GM12878 (cell line): ENCODE data around the gene LRWD1. TPM values are rescaled to one million over a fixed set of nuclear protein-coding genes. Genes with fewer than 3 reads are reported as not detected.

ENCODE experiments used
- ATF7 ChIP-seq: fragments of 450-650 bp; IDR thresholded peaks from 2 replicates; pipeline ENCODE4 v1.6.1; 2016; ENCODE audit warnings: low read depth, mild to moderate bottlenecking
- BRCA1 ChIP-seq: IDR thresholded peaks from 2 replicates; pipeline ENCODE4 v1.6.1; 2011; ENCODE audit warnings: low read depth, low read length, improper control_type of control experiment
- E2F4 ChIP-seq: IDR thresholded peaks from 2 replicates; pipeline ENCODE4 v1.6.1; 2012; ENCODE audit warnings: low read depth, low read length, improper control_type of control experiment
- ETV6 ChIP-seq, 2 experiments: fragments of 450-650 bp in 1 of 2; IDR thresholded peaks in 1 of 2; conservative IDR thresholded peaks in 1 of 2; 2 replicates each; pipeline ENCODE4 v1.6.1; 2014; ENCODE audit warnings: antibody characterized with exemption in 1 of 2, borderline replicate concordance in 1 of 2, low read depth in 1 of 2, mild to moderate bottlenecking in 1 of 2, moderate library complexity in 1 of 2
- FOXK2 ChIP-seq: fragments of 450-650 bp; IDR thresholded peaks from 2 replicates; pipeline ENCODE4 v1.6.1; 2017; ENCODE audit warnings: mild to moderate bottlenecking, moderate library complexity
- LARP7 ChIP-seq: fragments of 450-650 bp; IDR thresholded peaks from 2 replicates; pipeline ENCODE4 v1.6.1; 2017; ENCODE audit warnings: mild to moderate bottlenecking
- PML ChIP-seq: IDR thresholded peaks from 2 replicates; pipeline ENCODE4 v1.6.1; 2012; ENCODE audit warnings: low read length, inconsistent platforms
- POLR2AphosphoS5 ChIP-seq: IDR thresholded peaks from 2 replicates; pipeline ENCODE4 v1.6.1; 2011; ENCODE audit warnings: mild to moderate bottlenecking, low read length, inconsistent platforms
- PRDM15 ChIP-seq: fragments of 450-650 bp; formaldehyde crosslinking; IDR thresholded peaks from 2 replicates; pipeline ENCODE4 v1.4.0; 2020; ENCODE audit warnings: mild to moderate bottlenecking, moderate library complexity
- SMAD1 ChIP-seq: fragments of 450-650 bp; IDR thresholded peaks from 2 replicates; pipeline ENCODE4 v1.6.1; 2018; ENCODE audit warnings: mild to moderate bottlenecking, low read depth; ENCODE audit not compliant: partially characterized antibody
- YY1 ChIP-seq: IDR thresholded peaks from 2 replicates; pipeline ENCODE4 v1.6.1; 2011; ENCODE audit warnings: low read depth, mild to moderate bottlenecking, low read length
- ZNF384 ChIP-seq: IDR thresholded peaks from 2 replicates; pipeline ENCODE4 v1.6.1; 2012; ENCODE audit warnings: low read depth, mild to moderate bottlenecking, low read length, improper control_type of control experiment, borderline replicate concordance
- polyA plus RNA-seq, 11 experiments: library from polyadenylated mRNA; depleted of rRNA in 4 of 11; unstranded in 6 of 11; stranded (reverse) in 5 of 11; fragments of >200 nt; fragmentation: Nextera tagmentation in 4 of 11; fragmentation: Illumina TruSeq in 1 of 11; extraction: Ambion mirVana in 4 of 11; extraction: Trizol in 1 of 11; gene quantifications; 1 replicate in 1 of 11; 2 replicates in 10 of 11; pipeline versions ENCODE4 v1.2.1 to v1.2.3, GENCODE V29; 2011 to 2016; ENCODE audit warnings: inconsistent platforms in 2 of 11, missing spikeins in 2 of 11, low read depth in 1 of 11
- total RNA-seq, 4 experiments: library from RNA; depleted of rRNA in 3 of 4; stranded (reverse); fragments of >200 nt in 3 of 4; fragmentation: Illumina TruSeq in 1 of 4; extraction: Trizol in 1 of 4; gene quantifications; 2 replicates each; pipeline versions ENCODE4 v1.2.1 to v1.2.3, GENCODE V29; 2013 to 2021

Gene LRWD1
- total and polyA plus RNA-seq, 10 of the 15 experiments (the other 5 are each of a cell fraction or from before 2014, with no cell fraction given), result 0.40 to 64.4 (median 26.1) TPM

- TF ChIP-seq PRDM15 (CRISPR knock-in tag) (peak; percentile 66; the same call in 1 of the 2 replicates), POLR2AphosphoS5 (peak; percentile 89), BRCA1 (no peak), ATF7 (peak; percentile 18; the same call in 1 of the 2 replicates), ZNF384 (no peak), YY1 (no peak; the same call in 1 of the 2 replicates), LARP7 (no peak; the same call in 1 of the 2 replicates), SMAD1 (peak; percentile 74), PML (no peak), E2F4 (no peak; the same call in 1 of the 2 replicates), ETV6 (conservative IDR thresholded peaks at IDR 0.05 in 1 of 2, IDR thresholded peaks at IDR 0.05 in 1 of 2; ENCODE audit: borderline replicate concordance in 1 of 2, low read depth in 1 of 2) (peak in 1 of 2 experiments; percentile 25; a peak in 2 of 4 replicates), FOXK2 (no peak)
Measured at GRCh38 chr7:102425639-102426267, 39.0 kb upstream of the LRWD1 start (continued).
